ENCODE measurements around the gene C5orf63.
"Not testable (repeated sequence)": the region's sequence is repeated elsewhere in the genome, so short reads cannot be mapped to it uniquely, and the experiment has no call there.

The C5orf63 gene

DNA sequence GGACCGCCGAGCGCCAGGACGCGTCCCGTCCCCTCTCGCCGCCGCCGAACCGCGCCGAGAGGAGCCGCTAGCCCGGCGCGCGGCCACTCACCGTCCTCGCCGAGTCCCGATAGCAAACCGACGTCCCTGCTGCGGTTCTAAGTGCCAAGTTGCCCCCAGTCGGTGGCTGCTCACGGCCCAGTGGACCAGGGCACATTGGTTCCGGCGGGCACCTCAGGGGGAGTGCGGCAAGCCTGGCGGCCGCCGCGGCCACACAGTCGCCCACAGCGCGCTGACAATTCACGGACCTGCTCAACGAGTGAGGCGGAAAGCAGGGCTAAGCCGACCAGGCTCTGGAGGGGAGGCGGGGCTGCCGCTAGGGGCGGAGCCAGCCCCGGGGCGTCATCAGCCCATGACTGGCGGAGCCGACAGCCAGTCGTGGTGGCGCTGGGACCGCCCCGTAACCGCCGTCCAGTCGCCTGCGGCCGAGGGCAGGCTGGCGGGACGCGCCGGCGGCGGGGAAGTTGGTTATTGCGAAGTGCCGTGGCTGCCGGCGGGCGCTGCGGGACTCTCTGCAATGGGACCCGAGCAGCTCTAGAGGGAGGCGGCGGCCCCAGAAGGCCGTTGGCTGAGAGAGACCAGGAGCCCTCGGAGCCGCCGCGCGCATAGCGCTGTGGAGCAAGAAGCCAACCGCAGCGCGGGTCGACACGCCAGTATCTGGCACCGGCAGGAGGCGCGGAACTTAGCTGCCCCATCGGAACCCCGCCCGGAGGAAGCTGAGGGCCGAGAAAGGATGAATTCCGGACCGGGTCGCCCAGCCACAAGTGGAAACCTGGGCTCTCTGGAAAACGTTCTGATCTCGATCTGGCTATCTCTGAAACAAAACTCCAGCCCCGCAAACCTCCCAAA lies 42.8 kb downstream of the C5orf63 start, which contains the start of gene MARCHF3:
Gene MARCHF3 (minus strand): TSS at position 300 of the 888 bp plus-strand sequence. CDS start 112,387 bp downstream, outside the sequence.
- DNase-seq = peak; percentile 87

DNA sequence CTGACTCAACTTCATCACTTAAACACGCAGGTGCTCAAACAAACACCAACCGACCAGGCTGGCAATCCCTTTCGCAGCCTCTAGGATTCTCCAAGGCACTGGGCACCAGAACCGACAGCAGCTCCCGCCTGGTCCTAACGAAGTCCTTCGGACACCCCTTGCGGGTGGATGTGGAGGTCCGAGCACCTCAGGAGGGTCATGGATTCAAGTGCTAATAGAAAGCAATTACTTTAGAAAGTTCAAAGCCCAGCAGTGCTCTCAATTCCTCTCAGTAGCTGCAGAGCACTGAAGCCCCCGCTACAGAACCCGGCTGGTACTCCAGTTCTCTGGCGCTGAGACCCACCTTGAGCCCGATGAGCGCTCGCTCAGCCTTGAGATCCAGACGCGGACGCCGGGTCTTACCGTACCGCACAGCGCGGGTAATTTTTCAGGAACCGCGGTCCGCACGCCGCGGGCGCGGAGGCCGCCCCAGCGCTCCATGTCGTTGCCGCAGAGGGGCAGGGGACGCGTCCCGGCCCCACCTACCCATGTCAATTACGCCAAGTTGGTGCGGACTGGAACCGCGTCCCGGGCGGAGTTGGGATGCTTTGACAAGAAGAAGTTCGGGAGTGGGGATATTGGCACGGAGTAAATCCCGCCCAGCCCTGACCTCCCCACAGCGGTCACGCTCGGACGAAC lies 43.6 kb downstream of the C5orf63 start:
- peak; percentile 69 for DNase-seq

GRCh38 chr5:127028822-127029457 lies 44.4 kb downstream of the C5orf63 start:
- DNase-seq = no peak

- DNase-seq = no peak
Measured at GRCh38 chr5:127027539-127027938, 45.8 kb downstream of the C5orf63 start.

DNA sequence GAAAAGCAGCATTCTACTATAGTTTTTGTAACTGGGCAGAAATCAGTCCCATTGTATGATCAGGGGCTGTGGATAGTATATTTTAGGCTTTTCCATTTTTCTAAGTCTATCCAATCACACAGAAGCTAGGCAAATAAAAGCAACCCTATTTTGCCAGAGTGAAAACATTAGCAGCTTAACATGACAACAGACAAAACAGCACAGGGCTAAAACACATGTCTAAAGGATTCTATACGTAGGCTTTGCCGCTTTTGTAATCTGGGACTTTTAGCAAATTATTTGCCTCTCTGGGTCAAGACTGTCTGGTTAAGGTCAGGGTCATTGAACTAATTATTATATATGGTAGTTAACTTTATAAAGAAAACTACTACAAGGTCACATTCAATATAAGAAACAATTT lies 47.1 kb downstream of the C5orf63 start:
- no peak for DNase-seq

GRCh38 chr5:127025467-127025866 lies 47.8 kb downstream of the C5orf63 start:
- no peak for DNase-seq

GRCh38 chr5:127024821-127025220 lies 48.5 kb downstream of the C5orf63 start:
- DNase-seq = no peak

- not testable (repeated sequence) for DNase-seq
Measured at GRCh38 chr5:127023552-127024191, 49.6 kb downstream of the C5orf63 start.

- DNase-seq = no peak
Measured at GRCh38 chr5:127022846-127023245, 50.5 kb downstream of the C5orf63 start.

DNA sequence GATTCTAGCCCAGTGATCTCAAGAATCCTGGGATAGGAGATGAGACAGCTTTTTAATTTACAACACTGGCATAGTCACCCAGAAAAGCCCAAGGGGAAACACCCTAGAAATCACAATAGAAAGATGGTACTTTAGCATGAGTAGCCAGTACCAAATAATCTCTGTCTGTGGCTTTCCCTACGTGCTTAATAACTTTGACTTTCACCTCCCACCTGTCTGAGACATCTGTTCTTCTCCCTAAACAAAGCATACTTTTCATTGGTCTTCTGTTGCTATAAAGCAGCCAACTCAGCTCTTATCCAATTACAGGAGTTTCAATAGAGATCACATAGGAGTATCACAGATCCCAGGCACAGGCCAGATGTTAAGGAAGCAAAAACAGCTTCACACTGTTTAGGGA lies 53.4 kb downstream of the C5orf63 start:
- DNase-seq = no peak

DNA sequence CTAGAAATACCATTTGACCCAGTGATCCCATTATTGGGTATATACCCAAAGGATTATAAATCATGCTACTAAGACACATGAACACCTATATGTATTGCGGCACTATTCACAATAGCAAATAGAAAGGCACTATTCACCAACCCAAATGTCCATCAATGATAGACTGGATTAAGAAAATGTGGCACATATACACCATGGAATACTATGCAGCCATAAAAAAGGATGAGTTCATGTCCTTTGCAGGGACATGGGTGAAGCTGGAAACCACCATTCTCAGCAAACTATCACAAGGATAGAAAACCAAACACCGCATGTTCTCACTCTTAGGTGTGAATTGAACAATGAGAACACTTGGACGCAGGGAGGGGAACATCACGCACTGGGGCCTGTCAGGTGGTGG lies 56.6 kb downstream of the C5orf63 start:
- not testable (repeated sequence) for DNase-seq

DNA sequence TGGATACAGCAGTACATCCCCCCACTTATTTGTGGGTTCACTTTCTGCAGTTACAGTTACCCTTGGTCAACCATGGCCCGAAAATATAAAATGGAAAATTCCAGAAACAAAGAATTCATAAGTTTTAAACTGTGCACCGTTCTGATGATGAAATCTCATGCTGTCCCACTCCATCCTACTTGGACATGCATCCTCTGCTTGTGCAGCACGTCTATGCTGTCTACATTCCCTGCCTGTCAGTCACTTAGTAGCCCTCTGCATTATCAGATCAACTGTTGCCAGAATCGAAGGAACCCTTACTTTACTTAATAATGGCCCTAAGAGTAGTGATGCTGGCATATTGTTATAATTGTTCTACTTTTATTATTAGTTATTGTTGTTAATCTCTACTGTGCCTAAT lies 57.6 kb downstream of the C5orf63 start:
- no peak for DNase-seq

GRCh38 chr5:127014573-127014972 lies 58.7 kb downstream of the C5orf63 start:
- DNase-seq = no peak

DNA sequence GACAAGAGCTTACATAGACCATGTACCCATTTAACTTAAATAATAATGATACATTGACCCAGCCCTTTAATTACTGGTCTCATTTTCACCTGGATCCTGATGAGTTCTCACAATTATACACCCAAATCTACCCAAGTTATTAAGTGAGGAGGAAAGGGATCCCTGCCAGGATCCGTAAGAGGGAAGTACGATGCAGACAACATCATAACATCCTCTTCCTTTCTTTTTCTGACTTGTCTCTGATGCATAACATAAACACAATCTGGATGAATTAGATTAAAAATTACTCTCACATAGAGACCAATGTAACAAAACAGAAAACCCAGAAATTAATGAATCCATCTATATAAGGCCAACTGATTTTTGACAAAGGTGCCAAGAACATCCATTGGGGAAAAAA lies 59.9 kb downstream of the C5orf63 start:
- DNase-seq = no peak

DNA sequence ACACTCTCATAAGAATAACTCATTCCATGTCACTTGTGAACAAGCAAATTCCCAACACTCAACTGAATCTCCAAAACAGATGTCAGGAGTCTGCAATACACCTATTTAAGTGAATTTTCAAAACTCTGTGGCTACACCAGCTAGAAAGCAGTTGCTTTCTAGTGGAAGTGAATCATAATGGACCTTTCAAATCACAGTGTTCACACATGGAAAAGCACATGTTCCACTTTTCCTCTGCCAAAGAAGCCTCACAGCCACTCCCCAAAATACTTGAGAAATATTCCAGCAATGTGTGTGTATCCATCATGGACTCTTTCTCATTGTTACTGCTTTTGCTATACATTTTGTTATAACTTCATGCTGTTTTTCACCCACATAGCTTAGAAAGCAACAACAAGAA lies 60.4 kb downstream of the C5orf63 start:
- DNase-seq = no peak

DNA sequence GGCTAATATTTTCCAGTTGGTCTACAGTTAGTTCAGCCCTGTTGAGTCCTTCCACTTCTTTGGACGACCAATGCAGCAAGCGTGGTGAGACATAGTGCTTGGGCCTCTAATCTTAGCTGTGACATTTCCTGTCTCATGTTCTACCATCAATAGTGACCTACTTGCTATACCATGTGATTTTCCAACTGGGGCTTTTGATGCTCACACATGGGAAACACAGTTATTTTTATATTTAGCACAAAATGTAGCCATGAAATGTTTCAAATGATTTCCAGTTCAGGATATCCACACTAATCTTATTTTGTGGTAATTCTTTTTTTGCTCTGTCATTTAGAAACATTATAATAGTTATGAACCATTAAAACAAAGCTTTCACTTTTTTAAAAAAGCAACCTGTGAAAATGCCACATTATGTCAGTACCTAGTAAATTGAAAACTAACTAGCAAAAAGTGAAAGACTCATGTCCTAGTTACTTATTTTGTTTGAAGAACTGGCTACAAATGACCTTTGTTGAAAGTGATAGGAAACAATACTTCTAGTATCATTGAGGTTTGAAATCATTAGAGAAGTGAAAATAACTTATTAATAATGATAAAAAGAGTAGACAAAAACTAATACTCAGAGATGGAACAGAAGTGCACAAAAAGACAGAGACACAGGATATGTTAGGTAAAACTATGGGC lies 61.2 kb downstream of the C5orf63 start:
- no peak for DNase-seq

DNA sequence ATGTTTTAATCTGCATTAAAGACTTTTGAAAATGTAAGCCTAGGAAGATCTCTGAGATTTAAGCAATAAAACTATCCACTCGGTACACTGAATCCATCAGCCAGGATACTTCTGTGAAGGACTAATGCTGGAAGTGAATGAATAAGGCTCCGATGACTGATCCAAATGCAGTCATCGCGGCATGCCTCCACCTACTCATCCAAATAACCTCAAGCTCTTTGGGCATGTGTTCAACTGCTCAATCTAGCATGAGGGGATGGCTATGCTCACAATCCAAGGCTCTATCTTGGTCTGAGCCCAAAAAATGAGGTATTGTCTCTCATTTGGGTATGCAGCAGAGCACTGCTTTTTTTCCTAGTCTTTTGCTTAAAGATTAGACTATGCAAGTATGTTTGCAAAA lies 62.1 kb downstream of the C5orf63 start:
- peak; percentile 73 for DNase-seq

GRCh38 chr5:127010362-127010761 lies 62.9 kb downstream of the C5orf63 start:
- no peak for DNase-seq

- DNase-seq = no peak
Measured at GRCh38 chr5:127009784-127010183, 63.5 kb downstream of the C5orf63 start.

DNA sequence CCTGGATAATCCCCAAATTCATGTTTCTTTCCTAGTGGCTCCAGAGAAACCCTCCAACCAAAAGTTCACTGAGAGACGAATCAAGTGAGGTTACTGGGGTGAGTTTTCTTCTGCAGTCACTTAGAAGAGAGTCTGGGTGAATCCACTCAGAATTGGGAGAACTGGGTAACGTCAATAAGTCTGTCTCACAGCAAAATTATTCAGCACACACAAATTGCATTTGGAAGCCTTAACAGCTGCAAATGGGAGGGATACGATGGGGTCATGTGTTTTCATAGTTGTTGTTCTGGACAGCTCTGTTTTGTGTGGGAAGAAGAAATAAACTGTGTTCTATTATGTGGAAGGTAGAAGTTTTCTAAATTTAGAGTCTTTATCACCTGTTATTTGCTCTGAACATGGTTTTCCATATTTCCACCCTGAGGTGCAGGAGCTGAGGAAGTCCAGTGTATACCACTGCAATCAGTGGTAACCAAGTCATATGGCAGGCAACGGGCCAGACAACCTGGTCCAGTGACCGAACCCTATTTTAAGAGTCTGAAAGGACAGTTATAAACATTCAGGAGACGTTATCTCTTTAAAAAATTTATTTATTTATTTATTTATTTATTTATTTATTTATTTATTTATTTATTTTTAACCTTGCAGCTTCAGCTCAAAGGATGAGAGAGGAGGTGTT lies 64.9 kb downstream of the C5orf63 start:
- no peak for DNase-seq

GRCh38 chr5:127007522-127007921 lies 65.8 kb downstream of the C5orf63 start:
- DNase-seq = no peak

- DNase-seq = no peak
Measured at GRCh38 chr5:127006744-127007143, 66.6 kb downstream of the C5orf63 start.

Measured in kidney glomerular epithelial cell (primary cell).